ENCODE results near the gene FAM219B. TPM values are rescaled to one million over a fixed set of nuclear protein-coding genes. Genes with fewer than 3 reads are reported as not detected.

The FAM219B gene
- total and polyA plus RNA-seq, 4 donors: 7.5 to 15.6 (median 12.2) TPM

- H3K27ac ChIP-seq (ENCODE audit: low read depth in 1 of 2, low read length in 2 of 2): no peak overlapping the region
- 50% methylated on average over 7 of the region's 7 CpGs for WGBS
- H3K4me1 ChIP-seq (ENCODE audit: control insufficient read depth in 4 of 4, insufficient read depth in 4 of 4, low read length in 3 of 4): peaks cover 0 to 5% (median 0%) of the 10 kb centered on the region in 4 donors
- no peaks in the 10 kb centered on the region for H3K27me3 ChIP-seq (ENCODE audit: control insufficient read depth in 4 of 4, insufficient read depth in 4 of 4, low read length in 3 of 4)
- H3K36me3 ChIP-seq (ENCODE audit: control insufficient read depth in 4 of 4, insufficient read depth in 3 of 4, low read depth in 1 of 4, low read length in 3 of 4): no peaks in the 10 kb centered on the region
- no peak for TF ChIP-seq FOXA2 (IDR thresholded peaks at IDR 0.05)
- peak; percentile 95 to 96 for TF ChIP-seq RAD21 (IDR thresholded peaks at IDR 0.05)
- no peak for TF ChIP-seq ZBTB33 (IDR thresholded peaks at IDR 0.05)
- no peak for TF ChIP-seq YY1 (IDR thresholded peaks at IDR 0.05)
- no peak for TF ChIP-seq REST (IDR thresholded peaks at IDR 0.05)
- TF ChIP-seq HNF4G (IDR thresholded peaks at IDR 0.05): no peak
- no peak for TF ChIP-seq ATF3 (IDR thresholded peaks at IDR 0.05)
- TF ChIP-seq SP1 (IDR thresholded peaks at IDR 0.05): no peak
- no peak for TF ChIP-seq NR2F2 (IDR thresholded peaks at IDR 0.05)
- no peak for TF ChIP-seq TAF1 (conservative IDR thresholded peaks at IDR 0.05)
- peak; percentile 98 for TF ChIP-seq CTCF (IDR thresholded peaks at IDR 0.05; ENCODE audit: low read depth, low read length, missing input control)
- no peak for TF ChIP-seq HNF4A (conservative IDR thresholded peaks at IDR 0.05)
- H3K9me3 ChIP-seq (ENCODE audit: control insufficient read depth in 4 of 4, low read length in 3 of 4): no peaks in the 10 kb centered on the region
- H3K9ac ChIP-seq (ENCODE audit: low read depth in 1 of 2, low read length in 2 of 2): peak overlapping the region in 1 of 2 donors; percentile 25
- no peak overlapping the region for H3K4me3 ChIP-seq (ENCODE audit: low read depth in 1 of 3, low read length in 3 of 3)
- peak; percentile 82 for DNase-seq (ENCODE audit: low spot score)
These were observed 43.6 kb upstream of the FAM219B start for GRCh38 chr15:74950078-74950908.

GRCh38 chr15:74937590-74938371, 31.1 kb upstream of the FAM219B start, which contains the start of gene COX5A:
Gene COX5A (minus strand): TSS chr15:74938073. CDS start chr15:74938014, 59 bp downstream.
- peak within 1 kb of the TSS; percentile 77 to 88 for H3K9ac ChIP-seq (ENCODE audit: low read depth in 1 of 2, low read length in 2 of 2)
- no peaks in the 10 kb centered on the region for H3K27me3 ChIP-seq (ENCODE audit: control insufficient read depth in 4 of 4, insufficient read depth in 4 of 4, low read length in 3 of 4)
- H3K4me1 ChIP-seq (ENCODE audit: control insufficient read depth in 4 of 4, insufficient read depth in 4 of 4, low read length in 3 of 4): peaks cover 2 to 15% (median 7%) of the 10 kb centered on the region in 4 donors
- peak; percentile 90 for DNase-seq (ENCODE audit: low spot score)
- H3K9me3 ChIP-seq (ENCODE audit: control insufficient read depth in 4 of 4, low read length in 3 of 4): no peaks in the 10 kb centered on the region
- peak within 1 kb of the TSS; percentile 96 to 99 for H3K27ac ChIP-seq (ENCODE audit: low read depth in 1 of 2, low read length in 2 of 2)
- WGBS: under 1% methylated on average over 85 of the region's 85 CpGs
- peak within 1 kb of the TSS; percentile 87 to 96 (median 90) for H3K4me3 ChIP-seq (ENCODE audit: low read depth in 1 of 3, low read length in 3 of 3)
- peaks cover 0 to 3% (median 0%) of the 10 kb centered on the region in 4 donors for H3K36me3 ChIP-seq (ENCODE audit: control insufficient read depth in 4 of 4, insufficient read depth in 3 of 4, low read depth in 1 of 4, low read length in 3 of 4)
- TF ChIP-seq ZBTB33 (IDR thresholded peaks at IDR 0.05): peak; percentile 52
- TF ChIP-seq NR2F2 (IDR thresholded peaks at IDR 0.05): no peak
- TF ChIP-seq SP1 (IDR thresholded peaks at IDR 0.05): peak; percentile 43
- TF ChIP-seq HNF4G (IDR thresholded peaks at IDR 0.05): no peak
- TF ChIP-seq YY1 (IDR thresholded peaks at IDR 0.05): peak; percentile 96
- peak; percentile 67 to 93 for TF ChIP-seq EGR1 (IDR thresholded peaks at IDR 0.05; ENCODE audit: low read depth in 2 of 2)
- TF ChIP-seq RXRA (IDR thresholded peaks at IDR 0.05): peak in 1 of 2 donors; percentile 56
- TF ChIP-seq GABPA (IDR thresholded peaks at IDR 0.05 in 1 of 2, conservative IDR thresholded peaks at IDR 0.05 in 1 of 2): no peak
- no peak for TF ChIP-seq JUND (IDR thresholded peaks at IDR 0.05)
- TF ChIP-seq TAF1 (conservative IDR thresholded peaks at IDR 0.05): no peak

Data from liver (tissue), 9 donors.